ENCODE results near the gene SYT13.

The SYT13 gene

DNA sequence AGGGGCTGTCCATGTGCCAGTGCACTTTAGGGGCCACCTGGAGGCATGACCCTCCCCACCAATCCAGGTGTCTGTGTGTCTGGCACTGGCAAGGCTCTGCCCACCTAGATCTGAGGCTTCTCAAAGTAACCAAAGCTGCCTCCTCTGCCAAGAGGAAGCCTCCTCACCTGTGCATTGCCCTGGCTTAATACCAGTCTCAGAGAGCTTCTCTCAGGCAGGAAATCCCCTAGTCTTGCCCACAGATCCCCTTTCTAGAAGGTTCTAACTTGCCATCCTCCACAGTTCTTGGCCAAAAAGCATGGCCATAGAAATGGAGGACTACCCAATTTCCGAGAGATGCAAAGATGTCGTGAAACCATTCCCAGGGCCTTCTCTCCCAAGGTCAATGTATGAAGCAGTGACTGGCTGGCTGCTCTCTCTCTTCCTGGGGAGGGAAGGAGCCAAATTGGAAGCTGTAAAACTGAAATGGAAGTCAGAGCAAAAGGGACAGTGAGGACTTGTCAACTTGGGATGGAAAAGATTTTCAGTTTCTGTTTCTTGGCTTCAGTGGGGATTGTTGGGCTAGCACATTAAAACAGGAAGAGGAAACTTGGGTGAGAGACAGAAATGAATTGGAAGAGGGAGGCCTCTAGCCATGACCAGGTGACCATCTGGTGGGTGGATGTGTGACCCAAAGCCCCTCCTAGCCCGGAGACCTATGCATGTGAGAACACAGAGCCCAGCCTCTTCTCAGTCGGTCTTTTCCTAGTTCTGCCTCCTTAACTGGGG, 70.9 kb downstream of the SYT13 start:
- no peak for DNase-seq

DNA sequence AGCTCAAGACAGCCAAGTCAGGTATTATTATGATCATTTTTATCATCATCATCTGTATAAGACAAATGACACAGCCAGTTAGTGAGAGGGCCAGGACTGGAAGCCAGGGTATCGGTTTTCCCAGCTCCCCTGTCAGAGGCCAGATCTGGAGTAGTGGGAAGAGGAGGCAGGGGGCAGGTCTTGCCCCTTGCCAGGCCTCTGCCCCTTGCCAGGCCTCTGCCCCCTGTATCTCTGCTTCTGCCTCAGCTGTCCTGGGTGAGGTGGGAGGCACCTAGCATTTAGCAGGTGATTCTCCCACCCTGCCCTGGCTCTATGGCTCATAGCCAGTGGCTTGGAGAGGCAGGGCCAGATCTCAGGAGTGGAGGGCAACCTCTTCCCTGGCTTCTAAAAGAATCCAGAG, 72.4 kb downstream of the SYT13 start:
- DNase-seq = no peak

DNA sequence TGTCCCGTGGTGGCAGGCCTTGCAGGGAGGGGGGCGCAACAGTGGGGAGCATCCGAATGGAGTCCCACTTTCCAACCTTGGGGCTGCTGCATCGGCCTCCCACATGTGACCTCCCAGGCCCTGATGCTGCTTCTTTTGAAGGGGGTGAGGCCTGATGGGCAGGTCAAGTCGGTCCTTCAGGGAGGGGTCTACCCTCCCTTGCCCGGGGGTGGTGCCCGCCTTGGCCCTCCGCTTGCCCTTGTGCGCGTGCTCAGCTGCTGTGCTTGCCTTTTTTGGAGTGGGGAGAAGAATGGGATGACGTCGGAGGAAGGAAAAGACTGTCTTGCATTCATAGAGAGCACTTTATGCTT, 72.8 kb downstream of the SYT13 start:
- no peak for DNase-seq

DNA sequence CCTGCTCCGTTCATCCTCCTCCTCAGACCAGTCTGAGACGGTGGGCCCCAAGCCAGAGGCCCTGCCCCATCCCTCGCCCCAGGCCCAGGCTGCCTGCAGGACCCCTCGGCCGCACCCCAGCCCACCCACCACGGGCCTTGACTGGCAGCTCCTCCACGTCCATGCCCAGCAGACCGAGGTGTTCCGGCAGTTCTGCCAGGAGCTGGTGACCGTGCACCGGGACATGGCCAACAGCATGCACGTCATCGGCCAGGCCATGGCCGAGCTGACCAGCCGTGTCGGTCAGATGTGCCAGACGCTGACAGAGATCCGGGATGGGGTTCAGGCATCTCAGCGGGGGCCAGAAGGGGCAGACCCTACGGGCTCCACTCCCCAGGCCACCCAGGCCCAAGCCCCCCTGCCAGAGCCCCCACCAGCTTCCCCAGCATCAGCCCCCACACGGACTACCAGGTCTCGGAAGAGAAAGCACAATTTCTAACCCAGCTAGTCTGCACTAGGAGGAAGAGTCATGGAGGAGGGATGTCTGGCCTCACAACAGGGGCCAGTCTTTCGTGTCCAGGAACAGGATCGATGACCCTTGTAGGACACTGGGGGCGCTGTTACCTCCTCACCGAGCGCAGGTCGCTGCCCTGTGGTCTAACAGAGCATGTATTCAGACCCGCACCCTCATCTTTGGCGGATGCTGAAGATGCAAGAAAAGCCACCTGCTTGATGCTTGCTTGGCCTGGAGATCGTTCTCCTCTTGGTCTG, 73.4 kb downstream of the SYT13 start:
- no peak for DNase-seq

DNA sequence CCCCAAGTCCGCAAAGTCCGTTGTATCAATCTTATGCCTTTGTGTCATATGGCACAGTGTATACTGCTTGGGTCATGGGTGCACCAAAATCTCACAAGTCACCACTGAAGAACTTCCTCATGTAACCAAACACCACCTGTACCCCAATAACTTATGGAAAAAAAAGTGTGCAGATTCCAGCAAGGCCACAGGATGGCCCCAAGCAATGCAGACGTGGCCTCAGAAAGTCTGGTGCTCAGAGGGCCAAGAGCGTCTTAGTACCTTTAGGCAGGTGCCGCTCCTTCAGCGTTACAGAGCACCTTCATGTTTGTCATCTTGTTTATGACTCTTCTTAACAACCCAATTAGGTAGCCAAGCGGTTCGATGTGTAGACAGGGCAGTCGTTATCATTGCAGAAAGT, 74.4 kb downstream of the SYT13 start:
- DNase-seq = no peak

DNA sequence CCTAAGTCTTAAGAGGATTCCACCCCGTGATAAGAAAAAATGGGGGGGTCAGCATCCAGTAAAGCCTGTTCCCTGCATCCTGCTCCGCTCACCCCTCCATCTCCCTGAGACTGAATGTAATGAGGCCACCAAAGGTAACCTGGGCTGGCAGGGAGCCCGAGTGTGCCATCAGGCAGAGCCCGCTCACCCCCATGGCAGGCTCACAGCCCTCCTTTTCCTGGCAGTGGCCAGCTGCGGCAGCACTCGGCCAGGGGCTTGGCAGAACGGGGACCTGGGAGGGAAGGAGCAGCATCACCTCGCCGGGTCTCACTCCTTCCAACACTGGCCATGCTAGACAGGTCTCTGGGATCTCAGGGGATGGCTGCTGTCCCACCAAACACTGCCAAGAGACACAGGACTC, 75.3 kb downstream of the SYT13 start:
- DNase-seq = no peak

DNA sequence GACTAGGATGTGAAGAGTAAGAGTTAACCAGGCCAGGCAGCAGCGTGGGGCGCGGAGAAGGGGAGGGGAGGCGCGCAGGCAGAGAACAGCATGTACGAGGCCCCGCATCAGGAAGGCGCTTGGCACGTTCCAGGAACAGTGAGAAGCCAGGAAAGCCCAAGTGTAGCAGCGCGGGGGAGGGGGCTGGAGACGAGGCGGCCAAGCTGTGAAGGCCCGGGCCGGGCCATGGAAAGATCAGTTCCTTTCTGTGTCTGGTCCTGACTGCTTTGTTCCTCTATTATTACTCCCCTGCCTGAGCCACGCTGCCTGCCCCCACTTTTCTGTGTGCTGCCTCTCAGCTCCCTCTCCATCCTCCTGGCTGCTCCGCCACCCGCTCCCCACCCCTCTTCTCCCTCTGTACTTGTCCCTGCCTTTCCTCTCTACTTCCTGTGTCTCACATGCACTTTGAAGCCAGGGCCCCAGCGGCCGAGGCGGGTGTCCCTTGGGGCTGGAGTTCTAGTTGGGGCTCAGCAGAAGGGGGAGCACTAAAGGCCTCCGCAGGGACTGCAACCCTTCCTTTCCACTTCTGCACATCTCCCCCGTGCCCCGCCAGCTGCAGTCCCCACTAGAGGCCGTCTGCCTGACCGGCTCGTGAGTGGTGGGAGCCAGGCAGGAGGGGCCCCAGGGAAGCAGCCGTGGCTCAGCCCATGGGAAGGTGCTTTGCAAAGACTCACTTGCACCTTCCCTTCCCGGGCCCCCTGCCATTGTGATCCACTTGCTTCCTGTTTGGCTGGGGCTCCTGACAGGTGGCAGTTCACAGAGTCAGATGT, 76.0 kb downstream of the SYT13 start:
- no peak for DNase-seq

DNA sequence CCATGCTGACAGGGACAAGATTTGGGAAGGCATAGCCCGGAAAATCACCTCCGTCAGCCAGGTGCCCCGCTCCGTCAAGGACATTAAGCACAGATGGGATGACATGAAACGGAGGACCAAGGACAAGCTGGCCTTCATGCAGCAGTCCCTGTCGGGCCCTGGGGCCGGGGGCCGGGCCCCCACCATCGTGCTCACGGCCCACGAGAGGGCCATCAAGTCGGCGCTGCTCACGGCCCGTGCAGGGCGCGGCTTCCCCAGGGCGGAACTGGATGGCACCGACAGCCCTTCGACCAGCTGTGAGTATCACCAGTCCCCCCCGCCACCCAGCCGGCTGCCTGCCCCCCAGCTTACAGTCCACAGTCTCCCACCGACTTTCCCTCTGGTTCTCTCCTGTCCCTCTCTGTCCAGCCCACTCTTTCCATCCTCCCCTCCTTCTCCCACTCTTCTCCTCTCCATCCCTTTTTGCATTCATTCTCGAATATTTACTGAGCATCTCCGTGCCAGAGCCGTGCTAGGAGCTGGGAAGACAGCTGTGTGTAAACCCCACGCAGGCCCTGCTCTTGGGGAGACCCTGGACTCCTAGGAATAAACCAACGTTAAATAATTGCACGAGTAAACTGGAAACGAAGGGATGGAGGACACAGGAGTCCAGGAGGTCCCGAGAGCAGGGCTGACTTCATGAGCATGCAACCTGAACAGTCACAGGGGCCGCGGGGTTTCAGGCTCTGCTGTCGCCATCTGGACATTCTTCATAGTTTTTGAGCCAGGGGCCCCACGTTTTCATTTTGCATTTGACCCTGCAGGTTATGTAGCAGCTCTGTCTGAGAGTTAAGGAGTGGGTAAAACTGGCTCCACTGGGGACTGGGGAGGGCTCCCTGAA, 76.9 kb downstream of the SYT13 start:
- DNase-seq = no peak

DNA sequence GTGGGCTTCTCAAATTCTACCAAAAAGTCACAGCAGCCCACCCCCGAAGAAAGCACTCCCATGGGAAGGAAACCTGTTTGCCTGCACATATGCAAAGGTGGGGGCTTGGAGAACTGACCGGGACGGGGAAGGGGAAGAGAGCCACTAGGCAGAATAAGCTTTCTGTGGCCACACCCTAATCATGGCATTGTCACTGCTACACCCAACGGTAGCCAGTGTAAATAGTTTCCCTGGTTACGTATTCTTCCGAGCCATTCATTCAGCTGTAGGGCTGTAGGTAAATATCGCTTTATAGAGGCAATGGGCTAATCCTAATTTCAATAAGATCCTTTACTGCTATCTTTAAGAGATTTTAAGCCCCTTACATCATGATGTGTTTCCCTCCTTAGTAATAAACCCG, 78.0 kb downstream of the SYT13 start:
- no peak for DNase-seq

DNA sequence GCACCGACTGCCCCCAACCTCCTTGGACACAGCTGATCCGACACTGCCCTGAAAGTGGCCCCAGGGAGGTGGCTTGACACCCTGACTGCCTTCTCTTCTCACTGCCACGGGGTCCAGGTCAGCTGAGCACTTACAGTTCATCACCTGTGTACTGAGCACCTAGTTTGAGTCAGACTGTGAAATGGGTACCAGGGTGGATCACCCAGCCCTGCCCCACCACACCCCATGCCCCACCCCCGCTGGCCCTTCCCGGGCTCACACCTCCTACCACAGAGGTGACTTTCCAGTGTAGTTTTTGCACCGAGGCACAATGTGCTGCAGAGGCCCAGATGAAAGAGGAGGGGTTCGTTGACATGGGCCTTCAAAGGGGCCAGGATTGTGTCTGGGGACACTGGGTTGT, 80.2 kb downstream of the SYT13 start:
- no peak for DNase-seq

DNA sequence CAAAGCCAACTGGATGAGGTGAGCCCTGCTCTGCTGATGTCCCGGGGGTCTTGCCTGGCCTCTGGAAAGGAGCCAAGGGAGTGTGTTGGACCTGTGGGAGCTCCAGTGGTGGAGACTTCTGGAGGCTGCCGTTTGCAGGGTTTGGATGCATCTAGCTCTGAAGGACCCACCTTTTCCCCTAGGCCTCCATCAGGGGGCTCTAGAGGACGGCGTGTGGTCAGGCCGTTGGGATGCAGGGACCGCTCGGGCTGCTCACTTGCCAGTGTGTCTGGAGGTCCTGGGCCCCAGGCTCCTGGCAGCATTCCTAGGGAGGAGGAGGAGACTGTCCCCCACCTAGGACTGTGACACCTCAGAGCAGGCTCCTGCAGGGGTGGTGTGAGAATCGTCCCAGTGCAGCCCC, 81.4 kb downstream of the SYT13 start:
- DNase-seq = no peak

DNA sequence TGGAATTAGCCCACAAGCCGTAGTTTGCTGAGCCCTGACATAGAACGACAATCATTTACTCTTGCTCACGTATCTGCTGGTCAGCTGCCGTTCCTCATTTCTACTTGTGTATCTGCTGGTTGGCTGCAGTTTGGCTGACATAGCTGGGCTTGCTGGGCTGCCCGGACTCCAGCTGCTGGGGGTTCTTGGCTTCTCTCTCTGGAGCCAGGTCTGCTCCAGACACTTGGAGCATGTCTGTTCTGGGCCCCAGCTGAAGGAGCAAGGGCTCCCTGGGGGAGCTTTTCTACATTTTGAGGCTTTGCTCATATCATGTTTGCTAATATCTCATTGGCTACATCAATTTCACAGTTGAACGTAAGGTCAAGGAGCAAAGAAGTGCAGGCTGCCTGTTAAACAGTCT, 92.4 kb downstream of the SYT13 start:
- no peak for DNase-seq

All from NCI-H524 treated with DMSO at 0.1 percent for 48 hours (cell line).